ENCODE data around the gene KLF12. TPM values are rescaled to one million over a fixed set of nuclear protein-coding genes. Genes with fewer than 3 reads are reported as not detected.

KLF12 gene
- total RNA-seq, 1 donor: 43.4 TPM

GRCh38 chr13:74104661-74105275, 29.4 kb downstream of the KLF12 start:
- no peak for TF ChIP-seq CTCF (IDR thresholded peaks at IDR 0.05; ENCODE audit: extremely low read depth, low read depth, low read length)
- peaks cover 99% of the 10 kb centered on the region for H3K79me2 ChIP-seq (ENCODE audit: insufficient read depth, low read length)
- H2AFZ ChIP-seq (ENCODE audit: low read length): no peak overlapping the region
- no peaks in the 10 kb centered on the region for H3K27me3 ChIP-seq (ENCODE audit: insufficient read depth, low read length)
- peaks cover 49% of the 10 kb centered on the region for H4K20me1 ChIP-seq (ENCODE audit: insufficient read depth, low read length)
- H3K27ac ChIP-seq (ENCODE audit: low read depth, low read length): no peak overlapping the region
- DNase-seq (ENCODE audit: insufficient read length, low spot score, missing footprints): no peak
- no peaks in the 10 kb centered on the region for H3K9me3 ChIP-seq (ENCODE audit: low read depth, low read length)
- H3K4me3 ChIP-seq (ENCODE audit: insufficient read depth, low read length): no peak overlapping the region
- H3K36me3 ChIP-seq (ENCODE audit: insufficient read depth, low read length): no peaks in the 10 kb centered on the region
- peaks cover 21% of the 10 kb centered on the region for H3K4me1 ChIP-seq (ENCODE audit: insufficient read depth, low read length)
- H3K4me2 ChIP-seq (ENCODE audit: insufficient read depth, low read length): no peak overlapping the region

GRCh38 chr13:74103970-74104555, 30.1 kb downstream of the KLF12 start:
- no peak overlapping the region for H3K4me3 ChIP-seq (ENCODE audit: insufficient read depth, low read length)
- no peaks in the 10 kb centered on the region for H3K9me3 ChIP-seq (ENCODE audit: low read depth, low read length)
- no peak overlapping the region for H3K4me2 ChIP-seq (ENCODE audit: insufficient read depth, low read length)
- H2AFZ ChIP-seq (ENCODE audit: low read length): no peak overlapping the region
- no peak for TF ChIP-seq CTCF (IDR thresholded peaks at IDR 0.05; ENCODE audit: extremely low read depth, low read depth, low read length)
- H3K79me2 ChIP-seq (ENCODE audit: insufficient read depth, low read length): peaks cover 99% of the 10 kb centered on the region
- H4K20me1 ChIP-seq (ENCODE audit: insufficient read depth, low read length): peaks cover 56% of the 10 kb centered on the region
- no peaks in the 10 kb centered on the region for H3K36me3 ChIP-seq (ENCODE audit: insufficient read depth, low read length)
- no peak for DNase-seq (ENCODE audit: insufficient read length, low spot score, missing footprints)
- H3K4me1 ChIP-seq (ENCODE audit: insufficient read depth, low read length): peaks cover 21% of the 10 kb centered on the region
- H3K27ac ChIP-seq (ENCODE audit: low read depth, low read length): no peak overlapping the region
- no peaks in the 10 kb centered on the region for H3K27me3 ChIP-seq (ENCODE audit: insufficient read depth, low read length)

- peaks cover 21% of the 10 kb centered on the region for H3K4me1 ChIP-seq (ENCODE audit: insufficient read depth, low read length)
- no peaks in the 10 kb centered on the region for H3K9me3 ChIP-seq (ENCODE audit: low read depth, low read length)
- H3K79me2 ChIP-seq (ENCODE audit: insufficient read depth, low read length): peaks cover 99% of the 10 kb centered on the region
- no peak overlapping the region for H3K27ac ChIP-seq (ENCODE audit: low read depth, low read length)
- no peak overlapping the region for H2AFZ ChIP-seq (ENCODE audit: low read length)
- H3K27me3 ChIP-seq (ENCODE audit: insufficient read depth, low read length): no peaks in the 10 kb centered on the region
- no peak overlapping the region for H3K4me3 ChIP-seq (ENCODE audit: insufficient read depth, low read length)
- no peak for DNase-seq (ENCODE audit: insufficient read length, low spot score, missing footprints)
- no peak for TF ChIP-seq CTCF (IDR thresholded peaks at IDR 0.05; ENCODE audit: extremely low read depth, low read depth, low read length)
- H4K20me1 ChIP-seq (ENCODE audit: insufficient read depth, low read length): peaks cover 55% of the 10 kb centered on the region
- no peaks in the 10 kb centered on the region for H3K36me3 ChIP-seq (ENCODE audit: insufficient read depth, low read length)
- no peak overlapping the region for H3K4me2 ChIP-seq (ENCODE audit: insufficient read depth, low read length)
These were observed 31.0 kb downstream of the KLF12 start for GRCh38 chr13:74103196-74103595.

- Histone ChIP-seq H3K9me3 (ENCODE audit: low read depth, low read length) (no peaks in the 10 kb centered on the region), H4K20me1 (ENCODE audit: insufficient read depth, low read length) (peaks cover 54% of the 10 kb centered on the region), H3K4me1 (ENCODE audit: insufficient read depth, low read length) (peaks cover 21% of the 10 kb centered on the region), H3K27ac (ENCODE audit: low read depth, low read length) (no peak overlapping the region), H3K27me3 (ENCODE audit: insufficient read depth, low read length) (no peaks in the 10 kb centered on the region), H3K36me3 (ENCODE audit: insufficient read depth, low read length) (no peaks in the 10 kb centered on the region), H2AFZ (ENCODE audit: low read length) (no peak overlapping the region), H3K4me2 (ENCODE audit: insufficient read depth, low read length) (no peak overlapping the region), H3K4me3 (ENCODE audit: insufficient read depth, low read length) (no peak overlapping the region), H3K79me2 (ENCODE audit: insufficient read depth, low read length) (peaks cover 99% of the 10 kb centered on the region)
- TF ChIP-seq CTCF (IDR thresholded peaks at IDR 0.05; ENCODE audit: extremely low read depth, low read depth, low read length): no peak
- DNase-seq (ENCODE audit: insufficient read length, low spot score, missing footprints): no peak
These were observed 31.5 kb downstream of the KLF12 start for GRCh38 chr13:74102691-74103090.
